Measurements from ENCODE around the gene CUL4B.
"Not testable (repeated sequence)": the region's sequence is repeated elsewhere in the genome, so short reads cannot be mapped to it uniquely, and the experiment has no call there.

CUL4B gene

DNA sequence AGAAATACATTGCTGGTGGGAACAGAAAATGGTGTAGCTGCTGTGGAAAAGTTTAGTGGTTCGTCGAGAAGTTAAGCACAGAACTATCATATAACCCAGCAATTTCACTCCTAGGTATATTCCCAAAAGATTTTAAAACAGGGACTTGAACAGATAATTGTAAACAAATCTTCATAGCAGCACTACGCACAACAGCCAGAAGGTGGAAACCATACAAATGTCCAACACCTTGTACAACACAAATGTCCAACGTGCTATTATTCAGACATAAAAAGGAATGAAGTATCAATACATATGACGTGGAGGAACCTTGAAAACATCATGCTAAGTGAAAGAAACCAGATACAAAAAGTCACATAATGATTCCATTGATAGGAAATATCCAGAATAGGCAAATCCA is 37.9 kb downstream of the CUL4B start:
- DNase-seq (ENCODE audit: low read depth), result no peak

DNA sequence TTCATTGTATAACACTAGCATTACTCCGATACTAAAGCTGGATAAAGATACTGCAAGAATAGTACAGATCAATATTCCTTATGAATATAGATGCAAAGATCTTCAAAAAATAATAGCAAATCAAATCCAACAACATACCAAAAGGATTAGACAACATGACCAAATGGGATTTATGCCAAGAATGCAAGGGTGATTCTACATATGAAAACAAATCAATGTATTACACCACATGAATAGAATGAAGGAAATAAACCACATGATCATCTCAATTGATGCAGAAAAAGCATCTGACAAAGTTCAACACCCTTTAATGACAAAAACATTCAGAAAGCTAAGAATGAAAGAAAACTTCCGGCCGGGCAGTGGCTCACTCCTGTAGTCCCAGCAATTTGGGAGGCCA is 42.8 kb downstream of the CUL4B start:
- no peak for DNase-seq (ENCODE audit: low read depth)

DNA sequence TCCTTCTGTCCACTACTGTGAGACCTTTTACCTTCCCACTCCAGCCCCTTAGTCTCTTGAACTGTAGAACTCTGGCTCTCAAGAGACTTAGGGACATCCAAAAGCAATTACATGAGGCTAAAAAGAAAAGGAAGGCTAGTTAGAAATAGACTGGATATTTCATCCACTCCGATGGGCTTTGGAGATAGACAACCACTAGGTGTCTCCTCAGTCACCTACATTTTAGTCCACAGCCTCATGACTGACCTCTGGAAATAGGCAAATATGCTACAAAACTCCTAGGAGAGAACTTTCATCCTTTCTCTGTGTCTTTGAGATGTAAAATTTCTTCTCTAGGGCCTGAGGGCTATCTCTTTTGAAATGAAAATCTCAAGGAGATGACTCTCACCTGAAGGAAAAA is 46.5 kb downstream of the CUL4B start:
- no peak for DNase-seq (ENCODE audit: low read depth)

- no peak for DNase-seq (ENCODE audit: low read depth)
These were observed 48.1 kb downstream of the CUL4B start for GRCh38 chrX:120512627-120513026.

GRCh38 chrX:120512222-120512621 is 48.5 kb downstream of the CUL4B start:
- no peak for DNase-seq (ENCODE audit: low read depth)

DNA sequence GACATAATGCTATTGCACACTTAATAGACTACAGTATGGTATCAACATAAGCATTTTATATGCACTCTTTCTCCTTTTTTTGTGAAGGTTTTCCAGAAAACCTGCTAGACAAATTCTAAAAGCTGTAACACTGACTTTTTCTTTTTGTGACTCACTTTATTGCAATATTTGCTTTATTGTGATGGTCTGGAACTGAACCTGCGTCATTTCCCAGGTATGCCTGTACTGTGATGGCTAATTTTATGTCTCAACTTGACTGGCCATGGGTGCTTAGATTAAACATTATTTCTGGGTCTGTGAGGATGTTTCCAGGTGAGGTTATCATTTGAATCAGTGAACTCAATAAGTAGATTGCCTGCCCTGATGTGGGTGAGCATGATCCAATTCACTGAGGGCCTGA is 56.2 kb downstream of the CUL4B start:
- no peak for DNase-seq (ENCODE audit: low read depth)

DNA sequence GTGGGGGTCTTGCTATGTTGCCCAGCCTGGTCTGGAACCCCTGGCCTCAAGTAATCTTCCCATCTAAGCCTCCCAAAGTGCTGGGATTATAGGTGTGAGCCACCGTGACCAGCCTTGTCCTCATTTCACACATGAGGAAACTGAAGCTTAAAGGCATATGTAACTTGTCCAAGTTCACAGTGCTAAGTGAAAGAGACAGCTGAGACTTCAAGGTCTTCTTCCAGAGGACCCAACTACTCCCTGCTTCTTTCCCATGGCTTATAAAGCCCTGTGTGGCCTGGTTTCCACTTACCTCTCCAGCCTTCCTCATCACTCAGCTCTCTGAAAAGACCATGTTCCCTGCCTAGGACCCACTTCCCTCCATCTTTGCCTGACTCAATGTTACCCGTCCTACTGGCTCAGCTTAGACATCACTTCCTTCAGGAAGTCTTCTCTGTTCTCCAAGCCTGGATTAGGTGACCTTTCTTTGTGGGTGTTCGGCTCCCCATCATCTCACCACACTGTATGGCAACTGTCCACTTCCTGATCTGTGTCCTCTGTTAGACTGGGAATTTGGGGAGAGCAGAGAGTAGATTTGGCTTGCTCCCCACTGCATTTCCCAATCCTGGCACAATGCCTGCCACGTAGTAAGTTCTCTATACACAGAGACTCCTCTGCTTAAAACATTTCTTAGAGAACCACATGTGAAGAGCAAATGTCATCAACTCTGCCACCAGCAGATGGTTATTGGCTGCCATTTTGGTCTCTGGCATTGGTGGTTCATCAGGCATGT is 61.3 kb downstream of the CUL4B start:
- no peak for DNase-seq (ENCODE audit: low read depth)

- not testable (repeated sequence) for DNase-seq (ENCODE audit: low read depth)
These were observed 70.6 kb downstream of the CUL4B start for GRCh38 chrX:120490119-120490518.

GRCh38 chrX:120486786-120487185 is 74.0 kb downstream of the CUL4B start:
- DNase-seq (ENCODE audit: low read depth), result no peak

DNA sequence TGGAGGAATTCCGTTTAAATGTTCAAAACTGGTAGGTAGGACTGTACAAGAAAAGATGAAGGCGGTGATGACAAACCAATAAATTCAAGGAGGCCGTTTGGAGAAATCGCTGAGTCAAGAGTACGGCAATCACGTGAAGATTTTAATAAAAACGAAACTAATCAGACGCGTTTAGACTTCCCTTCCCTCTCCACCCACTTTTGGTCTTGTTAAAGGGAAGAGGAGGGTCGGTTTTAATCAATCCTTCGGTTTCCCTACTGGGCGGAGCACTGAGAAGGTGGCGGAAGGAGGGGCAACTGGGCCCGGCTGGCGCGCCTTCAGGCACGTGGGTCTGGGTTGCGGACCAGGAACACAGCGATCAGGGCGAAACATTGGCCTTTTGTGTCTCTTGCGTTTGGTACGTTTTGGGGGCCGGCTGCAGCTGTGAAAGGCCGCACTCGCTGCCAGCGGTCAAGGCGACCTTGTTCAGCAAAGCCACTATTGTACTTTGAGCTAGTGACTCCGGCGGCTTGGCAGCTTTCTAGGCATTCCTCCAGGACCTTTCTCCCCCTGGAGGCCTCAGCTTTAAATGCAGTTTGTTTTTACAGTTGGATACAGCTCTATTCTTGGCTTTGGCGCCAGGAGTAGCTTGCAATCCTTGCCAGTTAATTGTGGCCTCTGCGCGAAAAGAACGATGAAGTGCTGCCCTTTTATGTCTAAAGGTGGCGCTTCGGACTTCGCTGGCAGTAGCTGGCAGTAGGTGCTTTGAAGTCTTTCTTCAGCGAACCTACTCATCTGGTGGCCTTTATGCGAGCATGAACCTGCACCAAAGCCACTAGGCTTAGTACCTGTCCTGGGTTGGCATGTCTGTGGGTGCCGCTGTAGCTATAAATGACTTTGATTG is 74.9 kb downstream of the CUL4B start:
- peak; percentile 49 for DNase-seq (ENCODE audit: low read depth)

- no peak for DNase-seq (ENCODE audit: low read depth)
These were observed 75.5 kb downstream of the CUL4B start for GRCh38 chrX:120485315-120485637.

DNA sequence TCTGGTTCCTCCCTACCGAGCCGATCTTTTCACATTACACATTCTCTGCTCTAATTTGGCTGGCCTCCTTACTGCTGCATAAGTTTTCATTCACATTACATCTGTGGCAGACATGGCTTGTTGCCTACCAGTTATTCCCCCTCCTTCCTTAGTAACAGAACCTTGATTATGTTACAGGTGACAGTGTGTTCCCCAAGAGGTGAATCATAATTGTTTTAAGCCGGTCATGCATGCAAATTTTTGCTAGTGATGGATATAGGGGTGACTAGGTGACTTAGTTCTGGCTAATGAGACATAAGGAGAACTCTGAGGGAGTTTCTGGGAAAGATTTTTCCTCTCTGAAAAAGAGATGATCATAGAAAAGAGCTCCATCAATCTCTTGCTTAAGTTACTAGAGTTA is 83.3 kb downstream of the CUL4B start:
- no peak for DNase-seq (ENCODE audit: low read depth)

DNA sequence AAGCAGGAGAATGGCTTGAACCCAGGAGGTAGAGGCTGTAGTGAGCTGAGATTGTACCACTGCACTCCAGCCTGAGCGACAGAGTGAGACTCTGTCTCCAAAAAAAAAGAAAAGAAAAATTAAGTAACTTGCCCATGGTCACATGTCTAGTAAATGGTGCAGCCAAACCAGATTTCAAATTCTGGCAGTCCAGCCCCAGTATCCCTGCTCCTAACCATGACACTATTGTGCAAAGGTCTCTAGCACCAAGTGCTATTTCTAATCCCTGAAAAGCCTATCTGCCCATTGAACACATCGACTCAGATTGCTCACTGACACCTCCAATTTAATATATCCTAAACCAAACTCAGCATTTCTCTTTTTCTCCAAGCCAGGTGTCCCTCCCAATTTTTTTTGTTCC is 84.0 kb downstream of the CUL4B start:
- DNase-seq (ENCODE audit: low read depth), result no peak

- DNase-seq (ENCODE audit: low read depth), result not testable (repeated sequence)
These were observed 85.3 kb downstream of the CUL4B start for GRCh38 chrX:120475447-120475846.

All from T-helper 22 cell (primary cell).